IMR-90 (cell line): ENCODE results near the gene EPSTI1.

Source experiments
- BHLHE40 ChIP-seq: fragments of 150-350 bp; IDR thresholded peaks from 2 replicates; pipeline ENCODE4 v1.6.1; 2016; ENCODE audit warnings: mild to moderate bottlenecking, low read depth, low read length
- CEBPB ChIP-seq: IDR thresholded peaks from 2 replicates; pipeline ENCODE4 v1.6.1; 2012; ENCODE audit warnings: low read depth, low read length, improper control_type of control experiment
- CHD1 ChIP-seq: IDR thresholded peaks from 2 replicates; pipeline ENCODE4 v1.6.1; 2012; ENCODE audit warnings: low read depth, low read length, improper control_type of control experiment
- CTCF ChIP-seq: conservative IDR thresholded peaks from 2 replicates; pipeline ENCODE4 v1.5.1; 2012; ENCODE audit warnings: mild to moderate bottlenecking, low read depth, low read length, improper control_type of control experiment
- FOS ChIP-seq: fragments of 150-350 bp; IDR thresholded peaks from 2 replicates; pipeline ENCODE4 v1.6.1; 2016; ENCODE audit warnings: low read depth, low read length
- MAFK ChIP-seq: IDR thresholded peaks from 2 replicates; pipeline ENCODE4 v1.6.1; 2012; ENCODE audit warnings: low read depth, low read length, improper control_type of control experiment
- MAZ ChIP-seq: IDR thresholded peaks from 2 replicates; pipeline ENCODE4 v1.6.1; 2012; ENCODE audit warnings: low read depth, mild to moderate bottlenecking, low read length, improper control_type of control experiment, moderate library complexity, borderline replicate concordance
- MXI1 ChIP-seq: IDR thresholded peaks from 2 replicates; pipeline ENCODE4 v1.6.1; 2012; ENCODE audit warnings: low read depth, mild to moderate bottlenecking, low read length, moderate library complexity, borderline replicate concordance
- POLR2A ChIP-seq: IDR thresholded peaks from 2 replicates; pipeline ENCODE4 v1.6.1; 2012; ENCODE audit warnings: mild to moderate bottlenecking, low read depth, low read length
- RAD21 ChIP-seq: IDR thresholded peaks from 2 replicates; pipeline ENCODE4 v1.6.1; 2012; ENCODE audit warnings: low read length, improper control_type of control experiment
- RFX5 ChIP-seq: IDR thresholded peaks from 2 replicates; pipeline ENCODE4 v1.8.0; 2012; ENCODE audit warnings: low read depth, mild to moderate bottlenecking, low read length, moderate library complexity
- SMC3 ChIP-seq: fragments of 150-350 bp; IDR thresholded peaks from 2 replicates; pipeline ENCODE4 v1.6.1; 2016; ENCODE audit warnings: low read depth, mild to moderate bottlenecking, antibody characterized with exemption, low read length, moderate library complexity
- TF ChIP-seq, protein P1 (sequence below): fragments of 150-350 bp; IDR thresholded peaks from 2 replicates; pipeline ENCODE4 v1.6.1; 2017; ENCODE audit warnings: mild to moderate bottlenecking, antibody characterized with exemption, low read length, low read depth
- TF ChIP-seq, protein P2 (sequence below): fragments of 150-350 bp; IDR thresholded peaks from 2 replicates; pipeline ENCODE4 v1.6.1; 2016; ENCODE audit warnings: low read depth, mild to moderate bottlenecking, low read length, moderate library complexity, borderline replicate concordance

DNA sequence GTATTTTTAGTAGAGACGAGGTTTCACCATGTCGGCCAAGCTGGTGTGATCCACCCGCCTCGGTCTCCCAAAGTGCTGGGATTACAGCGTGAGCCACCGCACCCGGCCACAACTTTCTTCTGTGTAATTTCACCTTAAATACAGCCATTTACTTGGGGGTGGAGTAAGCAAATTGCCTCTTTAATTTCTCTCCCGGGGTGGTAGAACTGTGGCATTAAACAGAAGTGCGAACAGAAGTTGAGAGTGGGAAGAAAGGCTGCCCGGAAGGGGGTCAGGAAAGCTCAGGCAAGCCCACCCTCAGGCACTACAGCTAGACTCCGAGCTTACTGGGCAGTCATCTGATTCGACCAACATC is 30.9 kb upstream of the EPSTI1 start:
- TF ChIP-seq CTCF (no peak), RFX5 (no peak), SMC3 (no peak), RAD21 (no peak), POLR2A (no peak), FOS (no peak), CHD1 (no peak), MAZ (no peak), CEBPB (no peak), MAFK (no peak), BHLHE40 (no peak), MXI1 (no peak)
- TF ChIP-seq, protein P1, sequence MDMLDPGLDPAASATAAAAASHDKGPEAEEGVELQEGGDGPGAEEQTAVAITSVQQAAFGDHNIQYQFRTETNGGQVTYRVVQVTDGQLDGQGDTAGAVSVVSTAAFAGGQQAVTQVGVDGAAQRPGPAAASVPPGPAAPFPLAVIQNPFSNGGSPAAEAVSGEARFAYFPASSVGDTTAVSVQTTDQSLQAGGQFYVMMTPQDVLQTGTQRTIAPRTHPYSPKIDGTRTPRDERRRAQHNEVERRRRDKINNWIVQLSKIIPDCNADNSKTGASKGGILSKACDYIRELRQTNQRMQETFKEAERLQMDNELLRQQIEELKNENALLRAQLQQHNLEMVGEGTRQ: no peak
- TF ChIP-seq, protein P2, sequence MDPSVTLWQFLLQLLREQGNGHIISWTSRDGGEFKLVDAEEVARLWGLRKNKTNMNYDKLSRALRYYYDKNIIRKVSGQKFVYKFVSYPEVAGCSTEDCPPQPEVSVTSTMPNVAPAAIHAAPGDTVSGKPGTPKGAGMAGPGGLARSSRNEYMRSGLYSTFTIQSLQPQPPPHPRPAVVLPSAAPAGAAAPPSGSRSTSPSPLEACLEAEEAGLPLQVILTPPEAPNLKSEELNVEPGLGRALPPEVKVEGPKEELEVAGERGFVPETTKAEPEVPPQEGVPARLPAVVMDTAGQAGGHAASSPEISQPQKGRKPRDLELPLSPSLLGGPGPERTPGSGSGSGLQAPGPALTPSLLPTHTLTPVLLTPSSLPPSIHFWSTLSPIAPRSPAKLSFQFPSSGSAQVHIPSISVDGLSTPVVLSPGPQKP: no peak
